ENCODE measurements around the gene SAP30. TPM values are rescaled to one million over a fixed set of nuclear protein-coding genes. Genes with fewer than 3 reads are reported as not detected.

The SAP30 gene
- total and polyA plus RNA-seq, 3 experiments from 2014 or later: 10.0 to 25.3 (median 24.8) TPM

DNA sequence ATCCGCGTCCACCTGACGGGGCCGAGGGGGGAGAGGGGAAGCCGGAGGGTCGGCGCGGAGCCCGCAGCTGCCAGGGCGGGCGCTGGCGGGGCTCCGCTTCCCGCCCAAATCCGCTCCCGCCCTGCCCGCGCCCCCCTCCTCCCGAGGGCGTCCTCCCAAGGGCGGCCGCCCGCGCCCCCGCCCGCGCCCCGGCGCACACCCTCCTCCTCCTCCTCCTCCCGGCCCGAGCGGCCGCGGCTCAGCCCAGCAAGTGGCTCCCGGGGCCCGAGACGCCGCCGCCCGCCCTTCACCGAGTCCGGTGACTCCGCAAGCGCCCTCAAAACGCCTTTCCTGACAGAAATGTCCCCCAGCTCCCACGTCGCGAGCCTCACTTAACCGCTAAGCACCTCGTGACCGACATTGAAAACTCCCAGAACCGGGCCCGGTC, 37.1 kb upstream of the SAP30 start:
- peak overlapping the region; percentile 88 to 99 (median 96) for H3K27ac Mint-ChIP-seq
- Histone ChIP-seq H3K9me3 (ENCODE audit: low read length) (no peaks in the 10 kb centered on the region), H3K4me1 (ENCODE audit: insufficient read depth, low read length) (peaks cover 22% of the 10 kb centered on the region), H3K4me3 (ENCODE audit: low read length) (peak overlapping the region; percentile 94), H3K27me3 (ENCODE audit: insufficient read depth, low read length, poor library complexity, severe bottlenecking) (no peaks in the 10 kb centered on the region), H3K27ac (ENCODE audit: low read depth, low read length) (peak overlapping the region; percentile 98), H3K36me3 (ENCODE audit: insufficient read depth, low read length) (no peaks in the 10 kb centered on the region)
- H3K27me3 Mint-ChIP-seq: peaks cover 0 to 4% of the 10 kb centered on the region in 2 donors
- DNase-seq: peak in 3 of 5 donors; percentile 38 to 64 (median 41)
- no peaks in the 10 kb centered on the region for H3K9me3 Mint-ChIP-seq
- peak overlapping the region; percentile 95 to 100 (median 98) for H3K4me3 Mint-ChIP-seq
- H3K36me3 Mint-ChIP-seq: peaks cover 0 to 52% (median 4%) of the 10 kb centered on the region in 3 donors
- CTCF ChIA-PET: interaction anchor here (0.8 to 3.7 kb wide), 9 partner anchors 14 to 84 kb away, joined by 3 to 39 read pairs (median 4); partner anchors contain the start of gene SAP30
- peaks cover 27 to 44% (median 39%) of the 10 kb centered on the region in 3 donors for H3K4me1 Mint-ChIP-seq
- POLR2A ChIA-PET: interaction anchor here (0.8 to 6.8 kb wide), 7 partner anchors 11 to 45 kb away, joined by 3 to 206 read pairs (median 3); partner anchors contain the start of gene SAP30

DNA sequence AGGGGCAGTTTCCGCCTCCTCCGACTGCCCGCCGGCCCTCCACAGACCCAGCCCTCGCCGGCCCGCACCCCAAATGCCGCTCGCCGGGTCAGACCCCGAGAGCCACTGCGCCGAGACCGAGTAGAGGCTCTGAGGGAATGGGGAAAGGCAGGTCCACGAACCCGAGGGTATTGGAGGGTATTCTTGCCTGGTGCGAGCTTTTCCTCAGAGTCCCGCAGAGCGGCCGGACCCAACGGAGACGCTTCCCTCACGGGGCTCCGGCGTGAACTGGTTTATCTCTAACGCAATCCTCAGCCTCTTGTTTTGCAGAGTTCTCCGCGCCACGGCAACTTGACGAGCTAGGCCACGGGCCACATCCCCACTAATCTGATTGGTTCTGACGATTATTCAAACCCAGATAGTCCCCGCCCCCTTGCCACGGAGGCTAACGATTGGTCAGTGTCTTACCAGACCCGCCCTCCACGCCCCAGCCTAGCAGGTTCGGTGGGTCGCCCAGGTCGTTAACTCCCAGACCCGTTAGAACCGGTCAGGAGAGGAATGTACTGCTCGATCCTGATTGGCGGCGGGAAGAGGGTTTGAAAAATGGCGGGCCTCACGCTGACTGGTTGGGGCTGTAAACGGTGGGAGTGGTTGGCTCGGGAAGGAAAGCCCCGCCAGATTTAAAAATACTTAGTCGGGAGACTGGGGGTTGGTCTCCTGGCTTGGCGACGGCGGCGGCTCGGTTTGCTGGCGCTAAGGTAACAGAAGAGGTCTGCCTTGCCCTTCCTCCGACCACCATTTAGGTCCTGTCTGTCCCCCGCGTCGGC, 36.5 kb upstream of the SAP30 start, which contains the start of gene HMGB2:
HMGB2 (minus strand) TSS at position 274 of the 806 bp plus-strand sequence. CDS start 709 bp downstream, outside the sequence.
- CTCF ChIA-PET: interaction anchor here (0.8 to 3.7 kb wide), 5 partner anchors 13 to 35 kb away, joined by 3 to 39 read pairs (median 5); partner anchors contain the start of gene SAP30
- Mint-ChIP-seq H3K9me3 (no peaks in the 10 kb centered on the region), H3K4me1 (peaks cover 27 to 41% (median 39%) of the 10 kb centered on the region in 3 donors), H3K27me3 (peaks cover 0 to 4% of the 10 kb centered on the region in 2 donors), H3K4me3 (peak within 1 kb of the TSS; percentile 95 to 100 (median 98)), H3K27ac (peak within 1 kb of the TSS; percentile 88 to 99 (median 96)), H3K36me3 (peaks cover 0 to 49% (median 3%) of the 10 kb centered on the region in 3 donors)
- Histone ChIP-seq H3K4me1 (ENCODE audit: insufficient read depth, low read length) (peaks cover 22% of the 10 kb centered on the region), H3K9me3 (ENCODE audit: low read length) (no peaks in the 10 kb centered on the region), H3K4me3 (ENCODE audit: low read length) (peak within 1 kb of the TSS; percentile 94), H3K36me3 (ENCODE audit: insufficient read depth, low read length) (no peaks in the 10 kb centered on the region), H3K27ac (ENCODE audit: low read depth, low read length) (peak within 1 kb of the TSS; percentile 98), H3K27me3 (ENCODE audit: insufficient read depth, low read length, poor library complexity, severe bottlenecking) (no peaks in the 10 kb centered on the region)
- peak; percentile 99 to 100 (median 99) for DNase-seq
- POLR2A ChIA-PET: interaction anchor here (0.6 to 6.8 kb wide), 9 partner anchors 11 to 160 kb away, joined by 3 to 206 read pairs (median 3); partner anchors contain the start of gene SAP30

DNA sequence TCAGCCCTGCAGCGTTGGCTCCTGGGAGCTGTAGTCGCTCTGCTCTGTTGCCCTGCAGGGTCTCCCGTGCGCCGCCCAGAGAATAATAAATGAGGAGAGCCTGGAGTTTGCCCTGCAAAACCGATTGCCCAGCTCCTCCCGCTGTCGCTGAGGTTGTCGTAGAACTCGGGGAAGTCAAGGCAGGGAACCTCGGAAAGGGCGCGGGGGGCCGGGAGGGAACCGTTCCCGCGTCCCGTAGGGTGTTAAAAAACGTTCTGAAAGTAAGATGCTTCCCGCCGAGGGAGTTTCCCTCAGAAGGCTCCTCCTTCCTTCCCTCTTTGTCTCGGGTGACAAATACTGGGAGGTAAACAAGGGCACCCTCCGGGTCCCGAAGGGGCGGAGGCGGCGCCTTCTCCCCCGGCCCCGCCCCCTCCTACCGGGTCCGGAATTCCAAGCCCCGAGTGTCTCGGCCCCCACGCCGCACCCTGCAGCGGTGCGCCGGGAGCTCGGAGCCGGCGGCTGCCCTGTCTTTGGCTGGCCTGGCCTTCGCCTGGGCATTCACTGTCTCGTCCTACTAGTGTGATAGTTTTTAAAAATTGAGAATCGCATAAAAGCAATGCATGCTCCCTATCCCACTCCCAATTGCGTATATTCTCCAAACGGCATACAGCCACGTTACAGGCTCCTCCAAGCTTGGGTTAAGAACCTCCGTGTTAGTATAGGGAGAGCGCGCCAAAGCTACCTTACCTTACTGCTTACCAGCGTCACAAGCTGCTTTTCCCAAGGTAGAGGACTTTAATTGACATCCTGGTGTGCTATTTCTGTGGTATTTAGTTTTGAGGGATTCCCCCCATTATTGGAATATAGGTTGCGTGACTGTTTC, 35.6 kb upstream of the SAP30 start:
- H3K36me3 Mint-ChIP-seq: peaks cover 0 to 42% (median 3%) of the 10 kb centered on the region in 3 donors
- DNase-seq: peak in 4 of 5 donors; percentile 2 to 48 (median 22)
- ChIA-PET POLR2A (interaction anchor here (0.6 to 6.8 kb wide), 6 partner anchors 10 to 159 kb away, joined by 3 to 206 read pairs (median 4); partner anchors contain the start of gene SAP30), CTCF (interaction anchor here (1.0 to 3.7 kb wide), 4 partner anchors 12 to 34 kb away, joined by 4 to 39 read pairs (median 5); partner anchors contain the start of gene SAP30)
- H3K4me1 ChIP-seq (ENCODE audit: insufficient read depth, low read length): peaks cover 22% of the 10 kb centered on the region
- H3K27me3 Mint-ChIP-seq: peaks cover 0 to 4% of the 10 kb centered on the region in 2 donors
- no peaks in the 10 kb centered on the region for H3K9me3 ChIP-seq (ENCODE audit: low read length)
- no peaks in the 10 kb centered on the region for H3K27me3 ChIP-seq (ENCODE audit: insufficient read depth, low read length, poor library complexity, severe bottlenecking)
- H3K9me3 Mint-ChIP-seq: no peaks in the 10 kb centered on the region
- H3K4me3 ChIP-seq (ENCODE audit: low read length): peak overlapping the region; percentile 94
- peak overlapping the region; percentile 82 to 99 (median 96) for H3K27ac Mint-ChIP-seq
- peak overlapping the region; percentile 98 for H3K27ac ChIP-seq (ENCODE audit: low read depth, low read length)
- H3K4me3 Mint-ChIP-seq: peak overlapping the region; percentile 95 to 100 (median 98)
- no peaks in the 10 kb centered on the region for H3K36me3 ChIP-seq (ENCODE audit: insufficient read depth, low read length)
- H3K4me1 Mint-ChIP-seq: peaks cover 27 to 39% (median 33%) of the 10 kb centered on the region in 3 donors

DNA sequence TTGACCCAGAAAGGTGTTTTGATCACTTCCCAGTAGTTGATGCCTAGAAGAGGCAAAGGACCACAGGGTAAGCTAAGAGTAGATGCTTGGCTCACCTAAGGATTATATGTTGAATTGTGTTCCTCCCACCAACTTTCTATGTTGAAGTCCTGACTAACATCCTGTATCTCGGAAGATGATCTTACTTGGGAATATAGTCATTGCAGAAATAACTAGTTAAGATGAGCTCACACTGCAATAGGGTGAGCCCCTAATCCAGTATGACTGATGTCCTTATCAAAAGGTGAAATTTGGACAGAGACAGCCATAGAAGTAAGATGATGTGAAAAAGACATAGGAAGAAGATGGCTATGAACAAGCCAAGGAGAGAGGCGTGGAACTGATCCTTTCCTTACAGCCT, 33.3 kb upstream of the SAP30 start:
- Histone ChIP-seq H3K9me3 (ENCODE audit: low read length) (no peaks in the 10 kb centered on the region), H3K36me3 (ENCODE audit: insufficient read depth, low read length) (no peaks in the 10 kb centered on the region), H3K4me1 (ENCODE audit: insufficient read depth, low read length) (peaks cover 13% of the 10 kb centered on the region), H3K27me3 (ENCODE audit: insufficient read depth, low read length, poor library complexity, severe bottlenecking) (no peaks in the 10 kb centered on the region), H3K27ac (ENCODE audit: low read depth, low read length) (no peak overlapping the region), H3K4me3 (ENCODE audit: low read length) (no peak overlapping the region)
- H3K27ac Mint-ChIP-seq: no peak overlapping the region
- DNase-seq: no peak
- no peaks in the 10 kb centered on the region for H3K9me3 Mint-ChIP-seq
- peaks cover 0 to 23% (median 0%) of the 10 kb centered on the region in 3 donors for H3K36me3 Mint-ChIP-seq
- H3K4me1 Mint-ChIP-seq: peaks cover 16 to 23% (median 17%) of the 10 kb centered on the region in 3 donors
- peaks cover 1 to 4% of the 10 kb centered on the region in 2 donors for H3K27me3 Mint-ChIP-seq
- peak overlapping the region in 1 of 7 donors; percentile 18 for H3K4me3 Mint-ChIP-seq
- ChIA-PET CTCF (no interaction called here), POLR2A (no interaction called here)

DNA sequence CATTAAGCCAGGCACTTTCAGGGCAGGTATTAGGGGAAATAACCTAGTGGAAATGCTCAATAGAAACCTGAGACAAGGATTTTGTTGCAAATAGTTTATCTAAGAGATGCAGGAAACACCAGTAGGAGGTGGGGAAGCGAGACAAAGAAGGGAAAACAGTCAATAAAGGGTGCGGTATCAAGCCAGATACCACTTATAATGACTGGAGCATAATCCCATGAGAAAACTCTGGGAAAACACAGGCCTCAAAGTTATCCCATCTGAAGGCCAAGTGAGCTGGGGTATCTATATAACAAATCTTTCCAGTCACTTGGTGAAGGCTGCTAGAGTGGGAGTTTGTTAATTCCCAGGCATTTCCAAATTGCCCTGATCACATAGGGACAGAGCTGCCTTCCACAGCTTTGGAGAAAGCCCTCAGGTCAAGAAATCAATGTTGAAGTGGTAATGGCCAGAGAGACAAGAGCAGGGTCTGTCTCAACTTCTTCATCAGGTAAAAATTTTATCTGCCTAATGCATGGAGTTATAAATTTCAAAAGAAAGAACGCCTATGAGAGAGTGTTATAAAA, 26.8 kb upstream of the SAP30 start:
- no peak for DNase-seq
- peaks cover 5 to 10% of the 10 kb centered on the region in 2 donors for H3K27me3 Mint-ChIP-seq

DNA sequence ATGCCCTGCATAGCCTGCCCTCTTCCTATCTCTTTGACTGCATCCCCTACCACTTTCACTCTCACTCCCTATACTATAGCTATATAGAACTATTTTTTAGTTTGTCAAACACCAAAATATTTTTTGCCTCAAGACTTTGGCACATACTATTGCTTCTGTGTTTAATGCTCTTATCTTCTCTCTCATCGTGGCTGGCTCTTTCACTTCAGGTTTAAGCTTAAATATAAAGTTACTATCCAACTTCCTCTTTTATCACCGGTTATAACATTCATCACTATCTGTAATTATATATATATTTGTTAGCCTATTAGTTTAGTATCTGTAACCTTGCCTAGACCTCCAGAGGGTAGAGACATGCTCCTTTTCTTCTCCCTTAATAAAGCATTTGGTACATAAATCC, 25.1 kb upstream of the SAP30 start:
- Mint-ChIP-seq H3K9me3 (no peaks in the 10 kb centered on the region), H3K27me3 (peaks cover 5 to 12% of the 10 kb centered on the region in 2 donors), H3K36me3 (peaks cover 0 to 3% (median 0%) of the 10 kb centered on the region in 3 donors), H3K4me3 (no peak overlapping the region), H3K4me1 (no peaks in the 10 kb centered on the region), H3K27ac (no peak overlapping the region)
- Histone ChIP-seq H3K36me3 (ENCODE audit: insufficient read depth, low read length) (no peaks in the 10 kb centered on the region), H3K9me3 (ENCODE audit: low read length) (no peaks in the 10 kb centered on the region), H3K4me3 (ENCODE audit: low read length) (no peak overlapping the region), H3K27me3 (ENCODE audit: insufficient read depth, low read length, poor library complexity, severe bottlenecking) (no peaks in the 10 kb centered on the region), H3K27ac (ENCODE audit: low read depth, low read length) (no peak overlapping the region), H3K4me1 (ENCODE audit: insufficient read depth, low read length) (no peaks in the 10 kb centered on the region)
- ChIA-PET CTCF (interaction anchor here (1.1 to 1.6 kb wide), 3 partner anchors 10 to 26 kb away, joined by 3 to 5 read pairs (median 3); no protein-coding TSS in a partner anchor), POLR2A (interaction anchor here (1.0 to 1.6 kb wide), 3 partner anchors 11 to 25 kb away, joined by 3 to 4 read pairs (median 3); partner anchors contain the start of genes HMGB2 and SAP30)
- DNase-seq: no peak

More for the DNA sequence above, 26.8 kb upstream of the SAP30 start:
- no peak overlapping the region for H3K27ac ChIP-seq (ENCODE audit: low read depth, low read length)
- Mint-ChIP-seq H3K36me3 (peaks cover 0 to 3% (median 0%) of the 10 kb centered on the region in 3 donors), H3K4me1 (no peaks in the 10 kb centered on the region), H3K27ac (no peak overlapping the region), H3K9me3 (no peaks in the 10 kb centered on the region), H3K4me3 (no peak overlapping the region)
- H3K4me1 ChIP-seq (ENCODE audit: insufficient read depth, low read length): no peaks in the 10 kb centered on the region
- ChIA-PET POLR2A (no interaction called here), CTCF (no interaction called here)
- no peaks in the 10 kb centered on the region for H3K27me3 ChIP-seq (ENCODE audit: insufficient read depth, low read length, poor library complexity, severe bottlenecking)
- H3K9me3 ChIP-seq (ENCODE audit: low read length): no peaks in the 10 kb centered on the region
- no peak overlapping the region for H3K4me3 ChIP-seq (ENCODE audit: low read length)
- no peaks in the 10 kb centered on the region for H3K36me3 ChIP-seq (ENCODE audit: insufficient read depth, low read length)

DNA sequence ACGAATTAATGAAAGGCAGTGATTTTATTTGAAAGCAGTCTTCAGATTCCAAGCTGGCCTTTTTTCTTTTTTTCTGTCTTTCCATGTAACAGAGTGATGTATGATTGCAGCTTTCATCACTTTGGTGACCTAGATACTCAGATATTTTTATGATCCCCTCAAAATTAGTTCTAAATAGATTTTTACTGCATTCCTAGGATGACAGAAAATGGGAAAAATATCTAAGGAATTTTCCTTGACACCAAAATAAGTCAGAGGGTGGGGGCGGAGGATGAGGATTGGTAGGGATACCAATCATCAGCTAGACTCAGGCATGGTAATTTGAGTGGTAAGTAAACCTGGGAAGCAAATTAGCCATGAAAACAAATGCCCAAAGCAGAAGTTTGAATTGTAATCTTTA, 24.7 kb upstream of the SAP30 start:
- ChIA-PET POLR2A (interaction anchor here (1.0 to 1.6 kb wide), 2 partner anchors 10 to 11 kb away, joined by 3 to 4 read pairs; partner anchors contain the start of gene HMGB2), CTCF (interaction anchor here (0.9 to 1.6 kb wide), 5 partner anchors 9 to 44 kb away, joined by 3 to 5 read pairs (median 3); no protein-coding TSS in a partner anchor)
- peaks cover 0 to 3% (median 0%) of the 10 kb centered on the region in 3 donors for H3K36me3 Mint-ChIP-seq
- Histone ChIP-seq H3K9me3 (ENCODE audit: low read length) (no peaks in the 10 kb centered on the region), H3K4me1 (ENCODE audit: insufficient read depth, low read length) (no peaks in the 10 kb centered on the region), H3K36me3 (ENCODE audit: insufficient read depth, low read length) (no peaks in the 10 kb centered on the region), H3K4me3 (ENCODE audit: low read length) (no peak overlapping the region), H3K27ac (ENCODE audit: low read depth, low read length) (no peak overlapping the region), H3K27me3 (ENCODE audit: insufficient read depth, low read length, poor library complexity, severe bottlenecking) (no peaks in the 10 kb centered on the region)
- H3K4me3 Mint-ChIP-seq: no peak overlapping the region
- no peak overlapping the region for H3K27ac Mint-ChIP-seq
- no peak for DNase-seq
- H3K4me1 Mint-ChIP-seq: no peaks in the 10 kb centered on the region
- H3K27me3 Mint-ChIP-seq: peaks cover 5 to 12% of the 10 kb centered on the region in 2 donors
- H3K9me3 Mint-ChIP-seq: no peaks in the 10 kb centered on the region

All from CD8-positive, alpha-beta memory T cell (primary cell).